HepG2 (cell line): ENCODE data around the gene SMDT1. TPM values are rescaled to one million over a fixed set of nuclear protein-coding genes. Genes with fewer than 3 reads are reported as not detected.

Experiments
- CCDC6 ChIP-seq: sonication (generic); formaldehyde crosslinking; IDR thresholded peaks from 2 replicates; pipeline ENCODE4 v1.8.1; 2022; ENCODE audit warnings: mild to moderate bottlenecking, missing genetic modification reagents, moderate library complexity
- CREM ChIP-seq, 2 experiments: sonication (generic) in 1 of 2; formaldehyde crosslinking in 1 of 2; IDR thresholded peaks; 2 replicates each; pipeline versions ENCODE4 v1.4.0 to v1.6.1; 2016 to 2020; ENCODE audit warnings: antibody characterized with exemption in 1 of 2, mild to moderate bottlenecking in 1 of 2, missing genetic modification reagents in 1 of 2
- FOXA3 ChIP-seq: IDR thresholded peaks from 2 replicates; pipeline ENCODE4 v1.6.1; 2016; ENCODE audit warnings: missing genetic modification reagents, missing compliant biosample characterization
- MTA3 ChIP-seq: sonication (generic); formaldehyde crosslinking; IDR thresholded peaks from 2 replicates; pipeline ENCODE4 v1.4.0; 2020; ENCODE audit warnings: missing genetic modification reagents
- SP1 ChIP-seq, 2 experiments: fragments of 450-650 bp in 1 of 2; sonication (generic) in 1 of 2; formaldehyde crosslinking in 1 of 2; IDR thresholded peaks; 2 replicates each; pipeline versions ENCODE4 v1.4.0 to v1.6.1; 2016 to 2020; ENCODE audit warnings: missing genetic modification reagents in 1 of 2
- ZBTB2 ChIP-seq: sonication (generic); formaldehyde crosslinking; IDR thresholded peaks from 2 replicates; pipeline ENCODE4 v1.8.0; 2022; ENCODE audit warnings: low read depth, missing genetic modification reagents
- ZBTB7B ChIP-seq: sonication (generic); formaldehyde crosslinking; IDR thresholded peaks from 2 replicates; pipeline ENCODE4 v1.4.0; 2020; ENCODE audit warnings: missing genetic modification reagents
- ZNF407 ChIP-seq: sonication (generic); formaldehyde crosslinking; IDR thresholded peaks from one replicate; pipeline ENCODE4 v1.5.1; 2020; ENCODE audit warnings: mild to moderate bottlenecking, missing genetic modification reagents; ENCODE audit errors: not compliant biosample characterization
- ZNF510 ChIP-seq: sonication (generic); formaldehyde crosslinking; IDR thresholded peaks from 2 replicates; pipeline ENCODE4 v1.4.0; 2020; ENCODE audit warnings: low read depth, mild to moderate bottlenecking, missing genetic modification reagents
- ZNF670 ChIP-seq: sonication (generic); formaldehyde crosslinking; IDR thresholded peaks from 2 replicates; pipeline ENCODE4 v1.8.0; 2022; ENCODE audit warnings: mild to moderate bottlenecking, missing genetic modification reagents, borderline replicate concordance
- ZNF788 ChIP-seq: sonication (generic); formaldehyde crosslinking; IDR thresholded peaks from 2 replicates; pipeline ENCODE4 v1.5.0; 2020; ENCODE audit warnings: mild to moderate bottlenecking, missing genetic modification reagents, borderline replicate concordance
- ZNF816 ChIP-seq: sonication (generic); formaldehyde crosslinking; IDR thresholded peaks from 2 replicates; pipeline ENCODE4 v1.8.0; 2022; ENCODE audit warnings: missing genetic modification reagents, mild to moderate bottlenecking, borderline replicate concordance
- polyA plus RNA-seq, 8 experiments: library from polyadenylated mRNA; depleted of rRNA in 3 of 8; stranded (reverse) in 7 of 8; unstranded in 1 of 8; fragments of >200 nt; fragmentation: Illumina TruSeq in 4 of 8; extraction: Trizol in 4 of 8; gene quantifications; 2 replicates each; pipeline versions ENCODE4 v1.2.1 to v1.2.3, GENCODE V29; 2011 to 2016; ENCODE audit warnings: low read depth in 4 of 8, missing spikeins in 1 of 8, mixed read lengths in 1 of 8; ENCODE audit not compliant: insufficient read depth in 1 of 8
- total RNA-seq, 5 experiments: library from RNA; depleted of rRNA; stranded (reverse); fragments of >200 nt; fragmentation: Illumina TruSeq; extraction: Trizol; gene quantifications; 2 replicates each; pipeline ENCODE4 v1.2.3, GENCODE V29; 2016; ENCODE audit warnings: low read depth in 1 of 5

SMDT1 gene
- total and polyA plus RNA-seq, 2 of the 13 experiments (the other 11 are each of a cell fraction or from before 2014, with no cell fraction given): 8.3 to 26.6 TPM

- TF ChIP-seq ZNF816: no peak
- TF ChIP-seq ZNF407: peak; percentile 1
- no peak for TF ChIP-seq ZBTB2
- TF ChIP-seq CCDC6 (CRISPR knock-in tag): 0 out of 2 replicates have a peak, but pooled peaks have one; percentile 17
- no peak for TF ChIP-seq MTA3 (CRISPR knock-in tag)
- TF ChIP-seq ZBTB7B (CRISPR knock-in tag): no peak; the same call in 1 of the 2 replicates
- 0 out of 2 replicates have a peak, but pooled peaks have one; percentile 20 for TF ChIP-seq ZNF670 (CRISPR knock-in tag)
- TF ChIP-seq FOXA3 (CRISPR knock-in tag): no peak
- TF ChIP-seq ZNF510 (CRISPR knock-in tag): no peak
- TF ChIP-seq CREM (IDR thresholded peaks at IDR 0.05): peak; percentile 33; the same call in 1 of the 2 replicates
- no peak for TF ChIP-seq CREM (CRISPR knock-in tag; IDR thresholded peaks at IDR 0.05)
- no peak for TF ChIP-seq SP1 (IDR thresholded peaks at IDR 0.05)
- TF ChIP-seq SP1 (CRISPR knock-in tag; IDR thresholded peaks at IDR 0.05): no peak
- TF ChIP-seq ZNF788 (CRISPR knock-in tag): 0 out of 2 replicates have a peak, but pooled peaks have one; percentile 1
Measured at GRCh38 chr22:42078469-42079318, 806 bp upstream of the SMDT1 start (continued).
